OCI-LY7 (cell line): ENCODE measurements around the gene CKM.

Experiments
- EZH2phosphoT487 ChIP-seq: fragments of 200-600 bp; sonication (generic); IDR thresholded peaks from 2 replicates; pipeline ENCODE4 v1.6.1; 2018; ENCODE audit warnings: low read depth, borderline replicate concordance, mild to moderate bottlenecking, mixed run types, antibody characterized with exemption, low read length, moderate library complexity, mixed read lengths
- TF ChIP-seq, protein P1 (sequence below): fragments of 200-600 bp; sonication (generic); conservative IDR thresholded peaks from 2 replicates; pipeline ENCODE4 v1.5.1; 2014; ENCODE audit warnings: mild to moderate bottlenecking, antibody characterized with exemption, low read length, moderate library complexity, mixed read lengths

DNA sequence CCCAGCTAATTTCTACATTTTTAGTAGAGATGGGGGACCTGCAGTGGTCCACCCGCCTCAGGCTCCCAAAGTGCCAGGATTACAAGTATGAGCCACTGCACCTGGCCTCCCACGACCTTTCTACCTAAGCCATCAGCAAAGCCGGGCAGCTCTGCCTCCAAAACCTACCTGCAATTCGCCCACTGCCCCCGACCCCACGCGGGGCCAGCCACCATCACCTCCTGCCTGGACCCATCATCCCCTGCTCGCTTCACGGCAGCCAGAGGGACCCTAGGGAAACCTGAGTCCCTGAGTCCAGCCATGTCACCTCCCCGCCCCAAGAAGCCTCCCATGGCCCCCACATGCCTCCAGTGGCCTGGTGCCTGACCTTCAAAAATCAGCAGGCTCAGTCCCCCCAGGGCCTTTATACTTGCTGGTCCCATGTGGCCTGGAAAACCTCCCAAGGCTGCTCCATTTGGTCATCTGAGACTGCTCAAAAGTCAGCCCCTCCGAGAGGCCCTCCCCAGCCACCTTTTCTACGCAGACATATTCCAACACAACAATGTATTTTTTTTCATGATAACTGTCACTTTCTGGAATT, 35.6 kb upstream of the CKM start:
- TF ChIP-seq, protein P1, sequence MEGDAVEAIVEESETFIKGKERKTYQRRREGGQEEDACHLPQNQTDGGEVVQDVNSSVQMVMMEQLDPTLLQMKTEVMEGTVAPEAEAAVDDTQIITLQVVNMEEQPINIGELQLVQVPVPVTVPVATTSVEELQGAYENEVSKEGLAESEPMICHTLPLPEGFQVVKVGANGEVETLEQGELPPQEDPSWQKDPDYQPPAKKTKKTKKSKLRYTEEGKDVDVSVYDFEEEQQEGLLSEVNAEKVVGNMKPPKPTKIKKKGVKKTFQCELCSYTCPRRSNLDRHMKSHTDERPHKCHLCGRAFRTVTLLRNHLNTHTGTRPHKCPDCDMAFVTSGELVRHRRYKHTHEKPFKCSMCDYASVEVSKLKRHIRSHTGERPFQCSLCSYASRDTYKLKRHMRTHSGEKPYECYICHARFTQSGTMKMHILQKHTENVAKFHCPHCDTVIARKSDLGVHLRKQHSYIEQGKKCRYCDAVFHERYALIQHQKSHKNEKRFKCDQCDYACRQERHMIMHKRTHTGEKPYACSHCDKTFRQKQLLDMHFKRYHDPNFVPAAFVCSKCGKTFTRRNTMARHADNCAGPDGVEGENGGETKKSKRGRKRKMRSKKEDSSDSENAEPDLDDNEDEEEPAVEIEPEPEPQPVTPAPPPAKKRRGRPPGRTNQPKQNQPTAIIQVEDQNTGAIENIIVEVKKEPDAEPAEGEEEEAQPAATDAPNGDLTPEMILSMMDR: no peak
- TF ChIP-seq EZH2phosphoT487: no peak
